GM21515 (cell line): ENCODE data around the gene OR4X2.
"Not testable (repeated sequence)": the region's sequence is repeated elsewhere in the genome, so short reads cannot be mapped to it uniquely, and the experiment has no call there.

Experiments used
- ATAC-seq: cut with Tn5 transposase; IDR thresholded peaks from one replicate; pipeline ENCODE4 v1.9.1; 2021; ENCODE audit not compliant: unreplicated experiment

OR4X2 gene, protein sequence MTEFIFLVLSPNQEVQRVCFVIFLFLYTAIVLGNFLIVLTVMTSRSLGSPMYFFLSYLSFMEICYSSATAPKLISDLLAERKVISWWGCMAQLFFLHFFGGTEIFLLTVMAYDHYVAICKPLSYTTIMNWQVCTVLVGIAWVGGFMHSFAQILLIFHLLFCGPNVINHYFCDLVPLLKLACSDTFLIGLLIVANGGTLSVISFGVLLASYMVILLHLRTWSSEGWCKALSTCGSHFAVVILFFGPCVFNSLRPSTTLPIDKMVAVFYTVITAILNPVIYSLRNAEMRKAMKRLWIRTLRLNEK

DNA sequence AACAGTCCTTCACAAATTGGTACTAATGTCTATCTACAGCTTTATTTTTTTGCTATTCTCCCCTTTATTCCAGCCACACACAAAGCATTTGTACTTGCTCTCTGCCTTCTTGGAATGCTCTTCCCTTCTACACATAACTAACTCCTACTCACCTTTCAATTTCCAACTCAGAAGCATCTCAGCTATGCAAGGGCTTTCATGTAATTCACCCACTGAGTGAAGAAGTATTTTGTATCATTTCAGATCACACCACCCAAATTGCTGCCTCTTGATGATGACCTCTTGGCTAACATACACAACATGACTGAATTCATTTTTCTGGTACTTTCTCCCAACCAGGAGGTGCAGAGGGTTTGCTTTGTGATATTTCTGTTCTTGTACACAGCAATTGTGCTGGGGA lies at the start of gene OR4X2:
Gene OR4X2, plus strand, starts transcription at position 301 of the 400 bp plus-strand sequence. Its CDS starts 0 bp downstream, at position 301.
- no peak for ATAC-seq

DNA sequence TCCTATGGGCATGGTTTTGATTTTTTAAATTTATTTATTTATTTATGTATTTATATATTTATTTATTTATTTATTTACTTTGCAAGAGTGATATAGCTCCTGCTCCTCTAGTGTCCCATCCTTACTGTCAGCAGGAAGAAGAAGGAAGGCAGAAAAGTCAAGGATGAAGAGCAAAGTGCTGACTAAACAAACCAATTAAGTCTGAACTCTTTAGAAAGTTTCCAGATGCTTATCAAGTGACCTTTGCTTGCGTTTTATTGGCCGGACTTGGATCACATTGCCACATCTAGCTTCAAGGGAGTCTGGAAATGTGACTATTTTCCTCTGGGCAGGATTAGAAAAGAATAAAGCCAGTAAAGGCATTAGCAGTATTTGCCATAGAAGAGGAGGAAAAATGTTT lies 37.0 kb upstream of the OR4X2 start:
- ATAC-seq = no peak

DNA sequence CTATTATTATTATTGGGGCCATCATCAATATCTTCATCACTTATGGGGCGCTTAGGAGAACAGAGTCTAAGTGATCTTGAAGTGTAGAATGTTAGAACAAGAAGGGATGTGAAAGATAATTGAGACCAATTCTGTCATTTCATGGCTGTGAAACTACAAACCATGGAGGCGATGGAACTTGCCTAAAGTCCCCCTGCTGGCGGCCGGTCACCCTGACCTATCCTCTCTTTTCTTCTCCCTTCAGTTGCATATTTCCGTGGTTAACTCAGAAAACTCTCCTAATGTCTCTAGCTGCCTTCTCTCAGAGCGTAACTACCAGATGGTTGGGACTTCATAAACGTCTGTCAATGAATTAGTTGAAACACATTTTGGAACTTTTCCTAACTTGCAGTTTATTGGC lies 34.9 kb upstream of the OR4X2 start:
- ATAC-seq = no peak

DNA sequence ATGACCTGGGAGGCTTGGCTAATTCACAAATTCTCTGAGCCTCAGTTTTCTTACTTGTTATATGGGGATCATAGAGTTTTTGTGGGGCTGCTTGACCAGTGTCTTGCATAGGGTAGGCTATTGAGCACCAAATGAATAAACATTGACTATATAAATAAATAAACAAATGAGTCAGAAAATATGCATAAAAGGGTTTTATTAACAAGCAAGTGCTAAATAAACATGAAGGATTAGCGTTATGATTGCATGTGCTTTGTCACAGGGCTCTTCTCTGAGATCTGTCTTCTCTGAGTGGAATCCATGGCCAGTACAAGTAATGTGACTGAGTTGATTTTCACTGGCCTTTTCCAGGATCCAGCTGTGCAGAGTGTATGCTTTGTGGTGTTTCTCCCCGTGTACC lies 28.4 kb upstream of the OR4X2 start, which contains the start of gene OR4B1:
Gene OR4B1, plus strand, starts transcription at position 301 of the 400 bp plus-strand sequence. Its CDS starts 0 bp downstream, at position 301.
- no peak for ATAC-seq

DNA sequence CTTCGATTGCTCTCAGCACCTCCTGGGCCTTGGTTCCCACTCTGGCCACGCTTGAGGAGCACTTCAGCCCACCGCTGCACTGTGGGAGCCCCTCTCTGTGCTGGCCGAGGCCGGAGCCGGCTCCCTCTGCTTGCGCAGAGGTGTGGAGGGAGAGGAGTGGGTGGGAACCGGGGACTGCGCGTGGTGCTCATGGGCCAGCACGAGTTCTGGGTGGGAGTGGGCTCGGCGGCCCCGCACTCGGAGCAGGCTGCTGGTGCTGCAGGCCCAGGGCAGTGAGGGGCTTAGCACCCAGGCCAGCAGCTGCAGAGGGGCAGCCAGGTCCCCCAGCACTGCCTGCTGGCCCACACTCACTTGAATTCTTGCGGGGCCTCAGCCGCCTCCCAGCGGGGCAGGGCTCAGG lies 16.1 kb upstream of the OR4X2 start:
- no peak for ATAC-seq

DNA sequence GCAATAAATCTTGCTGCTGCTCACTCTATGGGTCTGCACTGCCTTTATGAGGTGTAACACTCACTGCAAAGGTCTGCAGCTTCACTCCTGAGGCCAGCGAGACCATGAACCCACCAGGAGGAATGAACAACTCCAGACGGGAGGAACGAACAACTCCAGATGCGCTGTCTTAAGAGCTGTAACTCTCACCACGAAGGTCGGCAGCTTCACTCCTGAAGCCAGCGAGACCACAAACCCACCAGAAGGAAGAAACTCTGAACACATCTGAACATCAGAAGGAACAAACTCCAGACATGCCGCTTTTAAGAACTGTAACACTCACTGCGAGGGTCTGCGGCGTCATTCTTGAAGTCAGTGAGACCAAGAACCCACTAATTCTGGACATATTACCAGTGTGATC lies 14.8 kb upstream of the OR4X2 start:
- not testable (repeated sequence) for ATAC-seq

DNA sequence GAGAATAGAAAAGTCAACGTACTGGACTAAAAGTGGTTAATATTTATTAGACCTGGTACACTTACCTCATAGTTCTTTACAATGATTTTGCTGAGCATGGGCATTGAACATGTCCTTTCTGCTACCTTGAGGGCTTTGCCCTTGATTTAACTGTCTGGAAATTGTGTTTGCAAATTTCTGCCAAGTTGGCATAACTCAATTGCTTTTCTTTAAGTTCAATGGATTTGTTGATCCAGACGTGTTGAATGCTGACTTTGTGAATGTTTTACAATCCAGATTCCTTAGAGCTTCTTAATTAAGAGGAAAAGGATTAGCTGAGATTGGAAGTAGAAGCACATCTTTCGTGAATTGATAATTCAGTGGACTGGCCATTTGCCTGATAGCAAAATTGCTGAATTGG lies 7.2 kb upstream of the OR4X2 start:
- ATAC-seq = no peak

DNA sequence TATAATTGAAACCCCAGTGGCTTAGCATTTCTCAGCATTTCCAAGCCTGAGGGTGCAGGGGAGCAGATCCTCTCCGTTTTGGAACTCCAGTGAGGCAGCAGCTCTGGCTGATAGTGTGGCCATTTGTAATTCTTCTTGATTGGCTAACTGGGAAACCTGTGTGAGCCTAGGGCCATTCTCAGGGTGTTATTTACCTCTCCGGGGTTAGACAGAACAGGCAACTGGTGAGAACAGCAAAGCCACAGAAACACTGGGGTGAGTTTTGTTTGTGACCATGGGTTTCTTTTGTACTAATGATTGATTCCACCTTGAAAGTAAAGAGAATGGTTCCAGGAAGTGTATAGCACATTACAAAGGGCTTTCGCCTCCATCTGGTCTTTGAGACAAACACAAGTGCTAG lies 2.4 kb upstream of the OR4X2 start:
- no peak for ATAC-seq

DNA sequence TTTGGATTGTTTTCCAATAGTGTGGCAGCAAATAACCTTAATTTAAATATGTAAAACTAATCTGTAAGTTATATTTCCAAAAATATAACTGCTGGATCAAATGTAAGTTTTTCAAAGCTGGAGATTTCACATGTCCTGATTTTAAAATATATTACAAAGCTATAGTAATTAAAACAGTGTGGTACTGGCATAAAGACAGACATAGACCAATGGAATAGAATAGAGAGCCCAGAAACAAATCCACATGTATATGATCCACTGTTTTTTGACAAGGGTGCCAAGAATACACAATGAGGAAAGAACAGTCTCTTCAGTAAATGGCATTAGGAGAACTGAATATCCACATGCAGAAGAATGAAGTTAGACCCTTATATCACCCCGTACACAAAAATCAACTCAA lies 4.0 kb downstream of the OR4X2 start:
- ATAC-seq = no peak

DNA sequence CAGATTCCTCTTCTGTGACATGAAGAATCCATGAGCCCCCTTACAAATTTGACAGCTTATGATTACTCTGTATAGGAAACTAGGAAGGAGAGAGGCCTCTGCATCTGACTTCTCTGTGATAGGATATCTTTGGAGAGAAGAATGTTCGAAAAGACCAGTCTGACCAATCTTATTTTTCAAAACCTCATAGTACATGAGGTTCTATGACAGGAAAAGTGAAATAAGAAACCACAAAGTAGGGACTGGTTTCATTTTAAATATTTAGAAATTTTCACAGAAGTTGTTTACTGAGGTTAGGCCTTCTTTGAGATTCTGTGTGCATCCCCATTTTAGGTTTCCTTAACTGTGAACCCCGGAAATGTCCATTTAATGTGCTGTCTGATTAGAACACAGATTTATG lies 16.7 kb downstream of the OR4X2 start:
- ATAC-seq = no peak

DNA sequence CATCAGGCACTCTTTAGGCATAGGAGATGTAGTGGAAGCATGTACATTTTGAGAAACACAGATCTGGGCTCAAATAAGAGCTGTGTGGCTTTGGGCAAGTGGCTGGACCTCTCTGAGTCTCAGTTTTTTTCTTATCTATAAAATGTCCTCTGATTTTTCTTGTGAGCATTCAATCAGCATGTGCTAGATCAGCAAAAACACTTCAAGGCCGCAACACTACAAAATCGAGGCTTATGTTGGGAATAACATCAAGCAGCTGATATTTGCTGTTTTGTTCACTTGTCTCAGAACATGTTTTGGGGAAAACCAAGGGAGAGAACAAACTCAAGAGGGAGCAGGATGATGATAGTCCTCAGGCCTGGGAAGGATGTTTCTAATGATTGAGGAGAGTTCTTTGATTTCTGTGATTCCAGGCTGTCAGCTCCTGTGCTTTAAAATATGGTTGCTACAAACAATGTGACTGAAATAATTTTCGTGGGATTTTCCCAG lies 18.6 kb downstream of the OR4X2 start, which contains the start of gene OR4X1:
Gene OR4X1, plus strand, starts transcription at position 439 of the 489 bp plus-strand sequence. Its CDS starts 0 bp downstream, at position 439.
- no peak for ATAC-seq

DNA sequence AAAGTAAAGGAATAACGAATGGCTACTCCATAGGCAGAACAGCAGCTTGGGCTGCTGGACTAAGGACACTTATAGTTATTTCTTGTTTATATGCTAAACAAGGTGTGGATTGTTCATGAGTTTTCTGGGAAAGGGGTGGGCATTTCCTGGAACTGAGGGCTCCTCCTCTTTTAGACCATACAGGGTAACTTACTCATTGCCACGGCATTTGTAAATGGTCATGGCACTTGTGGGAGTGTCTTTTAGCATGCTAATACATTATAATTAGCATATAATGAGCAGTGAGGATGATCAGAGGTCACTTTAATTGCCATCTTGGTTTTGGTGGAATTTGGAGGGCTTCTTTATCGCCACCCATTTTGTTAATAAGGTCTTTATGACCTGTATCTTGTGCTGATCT lies 25.7 kb downstream of the OR4X2 start:
- no peak for ATAC-seq

DNA sequence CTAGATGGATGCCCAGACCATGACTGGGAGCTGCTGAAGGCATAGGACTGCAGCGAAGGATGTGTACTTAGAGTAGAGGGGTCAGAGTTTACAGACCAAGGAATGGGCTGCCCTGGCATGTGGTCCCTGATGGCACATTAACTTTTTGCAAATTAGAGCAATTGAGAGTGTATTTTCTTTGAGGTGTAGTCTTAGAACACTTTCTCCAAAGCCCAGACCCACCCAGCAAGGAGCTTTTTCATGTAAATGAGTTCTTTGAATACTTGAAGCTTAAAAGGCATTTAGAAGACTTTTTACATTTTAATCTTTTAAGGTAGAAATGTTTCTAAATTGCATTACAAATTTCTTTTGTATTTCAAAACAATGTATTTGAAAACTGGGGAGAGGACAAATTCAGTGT lies 27.7 kb downstream of the OR4X2 start:
- ATAC-seq = no peak
